ENCODE measurements around the gene OGN. TPM values are rescaled to one million over a fixed set of nuclear protein-coding genes. Genes with fewer than 3 reads are reported as not detected.
"Not testable (repeated sequence)": the region's sequence is repeated elsewhere in the genome, so short reads cannot be mapped to it uniquely, and the experiment has no call there.

Gene OGN
- total and polyA plus RNA-seq, 2 of the 13 experiments (the other 11 are each of a cell fraction or from before 2014, with no cell fraction given): not detected

- ChIA-PET POLR2A (no interaction called here), CTCF (ENCODE audit: low intra/inter-chr PET ratio, low total read pairs) (no interaction called here)
- 29% methylated on average over 1 of the region's 1 CpG for WGBS (ENCODE audit: low lambda C conversion rate)
- FAIRE-seq (no peak), DNase-seq (ENCODE audit: low spot score) (no peak), ATAC-seq (no peak)
- Histone ChIP-seq H3K4me3 (replicated peaks in 1 of 3; ENCODE audit: insufficient read depth in 1 of 3, low read depth in 2 of 3, low read length in 3 of 3) (no peak overlapping the region), H3K36me3 (replicated peaks in 1 of 2; ENCODE audit: control insufficient read depth in 1 of 2, insufficient read depth in 2 of 2, low read length in 2 of 2) (no peaks in the 10 kb centered on the region), H2AFZ (ENCODE audit: low read length) (no peak overlapping the region), H3K9ac (ENCODE audit: insufficient read depth, low read depth, low read length) (no peak overlapping the region), H4K20me1 (ENCODE audit: insufficient read depth, low read length) (no peaks in the 10 kb centered on the region), H3K79me2 (ENCODE audit: insufficient read depth, low read length) (no peaks in the 10 kb centered on the region), H3K27me3 (ENCODE audit: control insufficient read depth in 1 of 2, insufficient read depth in 2 of 2, low read length in 2 of 2) (no peaks in the 10 kb centered on the region), H3K4me2 (ENCODE audit: low read depth, low read length) (no peak overlapping the region), H3K9me3 (ENCODE audit: low read length) (no peaks in the 10 kb centered on the region), H3K4me1 (ENCODE audit: insufficient read depth, low read length) (no peaks in the 10 kb centered on the region), H3K27ac (ENCODE audit: extremely low read length, insufficient read depth, low read length) (no peak overlapping the region)
- intact Hi-C loops (cut with micrococcal nuclease; ENCODE audit: unreplicated experiment): no loop called here
- no TSS peak for BruUV-seq (replicated peaks)
- in situ Hi-C loops (cut with HindIII; ENCODE audit: extremely low pct_ligation_motif_present, low pct_unique_long_range_greater_than_20kb): no loop called here
- TF ChIP-seq HNRNPUL1 (IDR thresholded peaks at IDR 0.05; ENCODE audit: low read depth, low read length) (no peak), ADNP (CRISPR knock-in tag; IDR thresholded peaks at IDR 0.05) (no peak), MLX (CRISPR knock-in tag; IDR thresholded peaks at IDR 0.05) (no peak), STAT5B (CRISPR knock-in tag; IDR thresholded peaks at IDR 0.05) (no peak), ZNF264 (CRISPR knock-in tag; IDR thresholded peaks at IDR 0.05) (no peak), ZNF121 (CRISPR knock-in tag; IDR thresholded peaks at IDR 0.05) (no peak), KMT2B (CRISPR knock-in tag; IDR thresholded peaks at IDR 0.05) (no peak)
Measured at GRCh38 chr9:92414566-92414965, 10.2 kb upstream of the OGN start.

GRCh38 chr9:92411157-92411556, 6.8 kb upstream of the OGN start:
- H3K9me3 ChIP-seq (ENCODE audit: low read length); H3K27ac ChIP-seq (ENCODE audit: extremely low read length, insufficient read depth, low read length); H3K27me3 ChIP-seq (ENCODE audit: control insufficient read depth in 1 of 2, insufficient read depth in 2 of 2, low read length in 2 of 2); FAIRE-seq; CTCF ChIA-PET (ENCODE audit: low intra/inter-chr PET ratio, low total read pairs); POLR2A ChIA-PET; H3K4me3 ChIP-seq (replicated peaks in 1 of 3; ENCODE audit: insufficient read depth in 1 of 3, low read depth in 2 of 3, low read length in 3 of 3); H3K36me3 ChIP-seq (replicated peaks in 1 of 2; ENCODE audit: control insufficient read depth in 1 of 2, insufficient read depth in 2 of 2, low read length in 2 of 2); in situ Hi-C loops (cut with HindIII; ENCODE audit: extremely low pct_ligation_motif_present, low pct_unique_long_range_greater_than_20kb); H4K20me1 ChIP-seq (ENCODE audit: insufficient read depth, low read length); H3K4me1 ChIP-seq (ENCODE audit: insufficient read depth, low read length); ATAC-seq; H3K79me2 ChIP-seq (ENCODE audit: insufficient read depth, low read length); H3K9ac ChIP-seq (ENCODE audit: insufficient read depth, low read depth, low read length); H2AFZ ChIP-seq (ENCODE audit: low read length); BruUV-seq (replicated peaks); DNase-seq (ENCODE audit: low spot score); H3K4me2 ChIP-seq (ENCODE audit: low read depth, low read length); intact Hi-C loops (cut with micrococcal nuclease; ENCODE audit: unreplicated experiment): not testable (repeated sequence)
- 95% methylated on average over 4 of the region's 4 CpGs for WGBS (ENCODE audit: low lambda C conversion rate)

Data from HepG2 (cell line).